ENCODE data around the gene TGM6.

DNA sequence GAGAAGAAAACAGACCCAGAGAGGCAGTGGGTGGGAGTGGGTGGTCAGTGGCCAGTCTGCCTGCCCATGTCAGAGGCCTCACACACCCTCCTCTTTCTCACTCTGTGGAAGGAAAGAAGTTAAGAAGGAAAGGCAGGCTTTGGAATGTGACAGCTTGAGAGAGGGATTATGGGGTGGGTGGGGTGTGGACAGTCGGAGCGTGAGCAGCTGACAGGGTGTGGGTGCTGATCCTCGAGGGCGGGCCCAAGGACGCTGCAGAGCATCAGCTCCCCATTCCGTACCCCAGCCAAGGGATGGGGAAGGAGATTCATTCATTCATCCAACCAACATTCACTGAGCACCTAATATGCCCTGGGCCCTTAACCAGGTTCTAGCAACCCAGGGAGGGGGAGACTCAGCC is 4.8 kb downstream of the TGM6 start:
- TF ChIP-seq, protein P1, sequence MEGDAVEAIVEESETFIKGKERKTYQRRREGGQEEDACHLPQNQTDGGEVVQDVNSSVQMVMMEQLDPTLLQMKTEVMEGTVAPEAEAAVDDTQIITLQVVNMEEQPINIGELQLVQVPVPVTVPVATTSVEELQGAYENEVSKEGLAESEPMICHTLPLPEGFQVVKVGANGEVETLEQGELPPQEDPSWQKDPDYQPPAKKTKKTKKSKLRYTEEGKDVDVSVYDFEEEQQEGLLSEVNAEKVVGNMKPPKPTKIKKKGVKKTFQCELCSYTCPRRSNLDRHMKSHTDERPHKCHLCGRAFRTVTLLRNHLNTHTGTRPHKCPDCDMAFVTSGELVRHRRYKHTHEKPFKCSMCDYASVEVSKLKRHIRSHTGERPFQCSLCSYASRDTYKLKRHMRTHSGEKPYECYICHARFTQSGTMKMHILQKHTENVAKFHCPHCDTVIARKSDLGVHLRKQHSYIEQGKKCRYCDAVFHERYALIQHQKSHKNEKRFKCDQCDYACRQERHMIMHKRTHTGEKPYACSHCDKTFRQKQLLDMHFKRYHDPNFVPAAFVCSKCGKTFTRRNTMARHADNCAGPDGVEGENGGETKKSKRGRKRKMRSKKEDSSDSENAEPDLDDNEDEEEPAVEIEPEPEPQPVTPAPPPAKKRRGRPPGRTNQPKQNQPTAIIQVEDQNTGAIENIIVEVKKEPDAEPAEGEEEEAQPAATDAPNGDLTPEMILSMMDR (IDR thresholded peaks at IDR 0.05), result no peak
- no peak for TF ChIP-seq POLR2A (IDR thresholded peaks at IDR 0.05)

Measured in lower leg skin (tissue), 3 donors.